Cardiac muscle cell (in vitro differentiated cells and primary cell): ENCODE measurements around the gene PIEZO1. TPM values are rescaled to one million over a fixed set of nuclear protein-coding genes. Genes with fewer than 3 reads are reported as not detected.

Experiments
- DNase-seq, 2 donors: peaks; one replicate each; pipeline versions ENCODE4 v3.0.0 to v3.0.0-alpha.2; 2010 to 2017; ENCODE audit warnings: low read depth in 1 of 2, low spot score in 1 of 2
- H3K27ac ChIP-seq: fragments of 200-600 bp; sonication (generic); 2 replicates; pipeline ENCODE4 v1.5.1; 2016
- H3K27me3 ChIP-seq: fragments of 200-600 bp; sonication (generic); 2 replicates; pipeline ENCODE4 v1.6.0; 2016; ENCODE audit warnings: control low read depth
- H3K36me3 ChIP-seq: fragments of 200-600 bp; sonication (generic); 2 replicates; pipeline ENCODE4 v1.5.1; 2016; ENCODE audit warnings: control low read depth
- H3K4me1 ChIP-seq: fragments of 200-600 bp; sonication (generic); 2 replicates; pipeline ENCODE4 v1.8.1; 2017; ENCODE audit warnings: low read depth, mild to moderate bottlenecking, mixed run types
- H3K4me3 ChIP-seq: fragments of 200-600 bp; sonication (generic); 2 replicates; pipeline ENCODE4 v1.5.1; 2016; ENCODE audit warnings: mild to moderate bottlenecking
- H3K9me3 ChIP-seq: fragments of 200-600 bp; sonication (generic); 2 replicates; pipeline ENCODE4 v1.5.1; 2017; ENCODE audit warnings: low read depth, mild to moderate bottlenecking, control low read depth
- polyA plus RNA-seq: library from polyadenylated mRNA; unstranded; fragments of >200 nt; fragmentation: Nextera tagmentation; extraction: Ambion mirVana; gene quantifications from 2 replicates; pipeline ENCODE4 v1.2.1, GENCODE V29; 2016
- total RNA-seq: library from RNA; depleted of rRNA; stranded (reverse); fragments of >200 nt; gene quantifications from 2 replicates; pipeline ENCODE4 v1.2.3, GENCODE V29; 2016
- TF ChIP-seq, protein P1 (sequence below): IDR thresholded peaks from 2 replicates; pipeline ENCODE4 v1.5.1; 2012; ENCODE audit warnings: low read depth, mild to moderate bottlenecking, low read length

Gene PIEZO1
- total and polyA plus RNA-seq, 2 experiments from 2014 or later = 32.7 to 121 TPM

- H3K4me3 ChIP-seq = no peak overlapping the region
- H3K27ac ChIP-seq = no peak overlapping the region
- H3K27me3 ChIP-seq = no peaks in the 10 kb centered on the region
- TF ChIP-seq, protein P1, sequence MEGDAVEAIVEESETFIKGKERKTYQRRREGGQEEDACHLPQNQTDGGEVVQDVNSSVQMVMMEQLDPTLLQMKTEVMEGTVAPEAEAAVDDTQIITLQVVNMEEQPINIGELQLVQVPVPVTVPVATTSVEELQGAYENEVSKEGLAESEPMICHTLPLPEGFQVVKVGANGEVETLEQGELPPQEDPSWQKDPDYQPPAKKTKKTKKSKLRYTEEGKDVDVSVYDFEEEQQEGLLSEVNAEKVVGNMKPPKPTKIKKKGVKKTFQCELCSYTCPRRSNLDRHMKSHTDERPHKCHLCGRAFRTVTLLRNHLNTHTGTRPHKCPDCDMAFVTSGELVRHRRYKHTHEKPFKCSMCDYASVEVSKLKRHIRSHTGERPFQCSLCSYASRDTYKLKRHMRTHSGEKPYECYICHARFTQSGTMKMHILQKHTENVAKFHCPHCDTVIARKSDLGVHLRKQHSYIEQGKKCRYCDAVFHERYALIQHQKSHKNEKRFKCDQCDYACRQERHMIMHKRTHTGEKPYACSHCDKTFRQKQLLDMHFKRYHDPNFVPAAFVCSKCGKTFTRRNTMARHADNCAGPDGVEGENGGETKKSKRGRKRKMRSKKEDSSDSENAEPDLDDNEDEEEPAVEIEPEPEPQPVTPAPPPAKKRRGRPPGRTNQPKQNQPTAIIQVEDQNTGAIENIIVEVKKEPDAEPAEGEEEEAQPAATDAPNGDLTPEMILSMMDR = peak; percentile 88
- H3K4me1 ChIP-seq = no peaks in the 10 kb centered on the region
- no peaks in the 10 kb centered on the region for H3K9me3 ChIP-seq
- peak; percentile 78 to 85 for DNase-seq
- H3K36me3 ChIP-seq = no peaks in the 10 kb centered on the region
Measured at GRCh38 chr16:88743693-88744576, 41.1 kb downstream of the PIEZO1 start.

DNA sequence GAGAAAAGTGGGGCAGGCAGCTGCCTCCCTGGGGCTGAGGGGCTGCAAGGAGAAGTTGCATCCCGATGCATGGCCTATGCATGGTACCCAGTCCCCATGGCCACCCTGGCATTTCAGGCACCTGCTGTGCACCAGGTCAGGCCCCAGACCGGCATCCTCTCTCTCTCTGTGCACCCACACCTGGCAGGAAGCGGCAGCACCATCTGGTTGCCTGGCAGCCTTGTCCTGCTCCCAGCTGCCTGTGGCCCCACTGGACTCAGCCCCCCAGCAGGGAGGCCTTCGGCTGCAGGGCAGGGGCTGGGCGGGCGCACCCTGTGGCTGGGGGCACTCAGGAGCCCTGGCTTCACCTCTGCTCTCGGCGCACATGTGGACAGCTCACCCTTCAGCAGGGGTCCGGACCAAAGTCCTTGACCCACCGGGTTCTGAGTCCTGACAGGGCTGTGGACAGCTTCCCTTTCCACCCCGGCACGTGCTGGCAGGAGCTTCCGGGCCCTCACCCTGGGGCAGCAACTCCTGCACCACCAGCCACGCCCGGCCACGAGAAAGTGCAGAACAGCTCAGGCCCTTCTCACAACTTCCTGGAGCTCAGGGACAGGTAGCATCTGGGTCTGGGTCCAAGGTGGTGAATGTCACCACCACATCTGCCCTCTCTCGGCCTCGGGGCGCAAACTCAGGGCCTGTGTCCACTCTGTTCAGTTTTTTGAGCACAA is 42.0 kb downstream of the PIEZO1 start:
- DNase-seq = no peak
- no peak overlapping the region for H3K27ac ChIP-seq
- H3K9me3 ChIP-seq = no peaks in the 10 kb centered on the region
- H3K4me1 ChIP-seq = no peaks in the 10 kb centered on the region
- H3K27me3 ChIP-seq = no peaks in the 10 kb centered on the region
- TF ChIP-seq, protein P1 = no peak
- no peak overlapping the region for H3K4me3 ChIP-seq
- H3K36me3 ChIP-seq = no peaks in the 10 kb centered on the region

DNA sequence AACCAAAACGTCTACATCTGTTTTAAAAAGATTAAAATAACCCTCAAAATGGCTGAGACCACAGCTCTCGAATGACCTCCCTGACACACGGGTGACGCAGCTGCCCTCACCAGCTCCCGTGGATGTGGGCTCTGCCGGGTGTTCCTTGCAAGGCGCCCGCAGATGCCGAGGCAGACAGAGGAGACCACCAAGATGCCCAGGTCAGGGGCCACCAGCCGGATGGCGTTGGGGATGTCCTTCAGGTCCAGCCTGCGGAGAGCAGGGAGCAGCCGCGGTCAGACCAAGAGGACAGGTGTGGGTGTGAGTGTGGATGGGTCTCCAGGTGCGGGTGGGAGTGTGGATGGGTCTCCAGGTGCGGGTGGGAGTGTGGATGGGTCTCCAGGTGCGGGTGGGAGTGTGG is 43.7 kb downstream of the PIEZO1 start:
- DNase-seq = no peak
- Histone ChIP-seq H3K27ac (no peak overlapping the region), H3K9me3 (no peaks in the 10 kb centered on the region), H3K4me1 (no peaks in the 10 kb centered on the region), H3K27me3 (no peaks in the 10 kb centered on the region), H3K36me3 (no peaks in the 10 kb centered on the region), H3K4me3 (no peak overlapping the region)
- TF ChIP-seq, protein P1 = no peak

DNA sequence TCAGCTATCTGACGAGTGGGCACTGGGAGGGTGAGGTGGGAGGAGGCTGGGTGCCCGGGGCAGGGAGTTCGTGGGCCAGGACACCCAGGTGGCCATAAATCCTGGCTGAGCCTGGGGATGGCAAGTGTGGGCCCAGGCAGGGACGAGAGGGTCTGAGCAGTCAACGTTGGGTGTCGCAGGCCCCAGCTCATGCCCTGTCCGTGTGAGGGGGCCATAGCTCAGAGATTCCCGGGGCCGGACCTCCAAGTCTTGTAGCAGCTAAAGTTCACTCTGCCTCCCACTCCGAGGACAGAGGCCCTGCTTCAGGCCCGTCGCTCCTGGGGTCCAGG is 44.3 kb downstream of the PIEZO1 start:
- TF ChIP-seq, protein P1 = no peak
- Histone ChIP-seq H3K9me3 (no peaks in the 10 kb centered on the region), H3K36me3 (no peaks in the 10 kb centered on the region), H3K4me3 (no peak overlapping the region), H3K27ac (no peak overlapping the region), H3K4me1 (no peaks in the 10 kb centered on the region), H3K27me3 (no peaks in the 10 kb centered on the region)
- DNase-seq = no peak

GRCh38 chr16:88739977-88740726 is 44.9 kb downstream of the PIEZO1 start:
- no peak for DNase-seq
- no peak overlapping the region for H3K4me3 ChIP-seq

More at GRCh38 chr16:88739977-88740726, 44.9 kb downstream of the PIEZO1 start:
- Histone ChIP-seq H3K9me3 (no peaks in the 10 kb centered on the region), H3K27ac (no peak overlapping the region), H3K27me3 (no peaks in the 10 kb centered on the region), H3K36me3 (no peaks in the 10 kb centered on the region), H3K4me1 (no peaks in the 10 kb centered on the region)
- TF ChIP-seq, protein P1 = no peak
